Caco-2 (cell line): ENCODE data around the gene LRRFIP1. TPM values are rescaled to one million over a fixed set of nuclear protein-coding genes. Genes with fewer than 3 reads are reported as not detected.
A peak's percentile ranks its signal among the peaks of the same experiment; 100 is the strongest.

Experiments
- BruUV-seq: library from RNA; stranded (reverse); fragments of 400-500 nt; replicated peaks from 2 replicates; lab custom pipeline; 2021; lab: Mats Ljungman, UMichigan
- CTCF ChIA-PET: fragments of 300-600 bp; sonication (Branson Sonifier 250); formaldehyde crosslinking; loops from one replicate; lab custom pipeline; 2022; ENCODE audit warnings: antibody characterized with exemption; lab: Charles Lee
- POLR2A ChIA-PET: fragments of 300-600 bp; sonication (Branson Sonifier 250); formaldehyde crosslinking; loops from one replicate; lab custom pipeline; 2022; ENCODE audit warnings: antibody characterized with exemption; lab: Charles Lee
- DNase-seq, 2 experiments: peaks; one replicate each; pipeline versions ENCODE4 v3.0.0 to v3.0.0-alpha.2; 2020 to 2022
- H3K27me3 ChIP-seq: replicated peaks from 2 replicates; pipeline ENCODE4 v1.6.0; 2011; ENCODE audit warnings: low read length; ENCODE audit not compliant: control insufficient read depth, insufficient read depth
- H3K36me3 ChIP-seq: 2 replicates; pipeline ENCODE4 v1.5.1; 2011; ENCODE audit warnings: low read length; ENCODE audit not compliant: control insufficient read depth, insufficient read depth
- H3K4me1 ChIP-seq: fragments of 250-450 bp; sonication (Bioruptor Pico); 2 replicates; pipeline ENCODE4 v1.5.1; 2020; ENCODE audit warnings: mild to moderate bottlenecking
- H3K4me3 ChIP-seq: 2 replicates; pipeline ENCODE4 v1.5.1; 2011; ENCODE audit warnings: low read depth, mild to moderate bottlenecking, control low read depth, low read length
- H3K9me3 ChIP-seq: fragments of 250-450 bp; sonication (Bioruptor Pico); 2 replicates; pipeline ENCODE4 v1.5.1; 2020; ENCODE audit warnings: mild to moderate bottlenecking, moderate library complexity
- H3K27ac Mint-ChIP-seq: one replicate; pipeline ENCODE4 v1.8.0; 2022; ENCODE audit warnings: mixed read lengths; ENCODE audit not compliant: unreplicated experiment
- H3K27me3 Mint-ChIP-seq: one replicate; pipeline ENCODE4 v1.8.0; 2022; ENCODE audit warnings: mixed read lengths; ENCODE audit not compliant: insufficient read depth, unreplicated experiment
- H3K36me3 Mint-ChIP-seq: one replicate; pipeline ENCODE4 v1.8.0; 2022; ENCODE audit warnings: mild to moderate bottlenecking, mixed read lengths; ENCODE audit not compliant: insufficient read depth, unreplicated experiment
- H3K4me1 Mint-ChIP-seq: one replicate; pipeline ENCODE4 v1.8.0; 2022; ENCODE audit warnings: low read depth, mixed read lengths; ENCODE audit not compliant: unreplicated experiment
- H3K4me3 Mint-ChIP-seq: one replicate; pipeline ENCODE4 v1.8.0; 2022; ENCODE audit warnings: mild to moderate bottlenecking, moderate library complexity, mixed read lengths; ENCODE audit not compliant: unreplicated experiment
- H3K9me3 Mint-ChIP-seq: one replicate; pipeline ENCODE4 v1.8.0; 2022; ENCODE audit warnings: mixed read lengths; ENCODE audit not compliant: unreplicated experiment
- intact Hi-C: fragments of 100-400 bp; cut with micrococcal nuclease; formaldehyde crosslinking; loops from one replicate; pipeline ENCODE4 v1.10.0; 2022; ENCODE audit not compliant: unreplicated experiment
- total RNA-seq: library from RNA; stranded (reverse); gene quantifications from 2 replicates; pipeline ENCODE4 v1.2.3, GENCODE V29; 2022
- TF ChIP-seq, protein P1 (sequence below), 2 experiments: fragments of 200-600 bp in 1 of 2; IDR thresholded peaks; 1 replicate in 1 of 2; 2 replicates in 1 of 2; pipeline versions ENCODE4 v1.5.1 to v1.8.0; 2011 to 2022; ENCODE audit warnings: antibody characterized with exemption in 1 of 2, control low read depth in 1 of 2, inconsistent platforms in 1 of 2, low read depth in 1 of 2, low read length in 1 of 2, mild to moderate bottlenecking in 1 of 2, moderate library complexity in 1 of 2; ENCODE audit not compliant: insufficient read depth in 1 of 2, severe bottlenecking in 1 of 2, unreplicated experiment in 1 of 2

LRRFIP1 gene
- total RNA-seq, 1 experiment from 2014 or later, result 37.1 TPM

DNA sequence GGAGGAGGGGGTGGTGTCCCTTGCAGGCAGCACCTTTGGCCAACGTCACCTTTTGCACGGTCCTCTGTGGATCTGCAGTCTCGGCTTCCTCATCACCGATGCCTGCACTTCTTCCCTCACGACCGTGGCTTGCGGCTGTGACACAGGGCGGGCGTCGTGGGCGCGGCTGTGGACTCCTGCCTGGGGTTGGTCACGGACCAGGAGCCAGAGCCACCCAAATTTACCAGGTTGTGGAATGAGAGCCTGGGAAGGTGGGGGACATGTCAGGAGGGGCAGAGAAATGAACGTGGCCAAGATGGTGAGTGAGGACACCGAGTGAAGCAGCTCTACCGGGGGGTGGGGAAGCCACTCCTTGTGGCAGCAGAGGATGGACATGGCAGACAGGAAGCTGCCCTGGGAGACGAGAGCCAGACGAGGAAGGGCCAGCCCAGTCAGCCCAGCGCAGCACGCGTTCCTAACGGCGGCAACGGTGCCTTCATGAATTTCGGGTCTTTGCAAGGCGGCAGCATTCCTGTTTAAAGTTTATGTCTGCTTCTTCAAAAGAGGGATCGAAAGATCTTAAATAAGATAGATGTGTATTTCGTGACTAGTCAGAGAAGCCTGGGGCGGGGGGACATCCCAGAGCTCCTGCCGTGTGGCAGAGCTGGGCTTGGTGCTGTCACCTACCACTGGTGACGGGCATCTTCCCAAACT lies 84.2 kb downstream of the LRRFIP1 start:
- ChIA-PET CTCF (no interaction called here), POLR2A (no interaction called here)
- Histone ChIP-seq H3K27me3 (no peaks in the 10 kb centered on the region), H3K4me3 (no peak overlapping the region), H3K9me3 (no peaks in the 10 kb centered on the region), H3K36me3 (no peaks in the 10 kb centered on the region; the same call in none of the 2 replicates), H3K4me1 (peaks cover 19% of the 10 kb centered on the region; the same call in 1 of the 2 replicates)
- no peaks in the 10 kb centered on the region for H3K9me3 Mint-ChIP-seq
- no TSS peak for BruUV-seq
- H3K36me3 Mint-ChIP-seq, result peaks cover 19% of the 10 kb centered on the region
- intact Hi-C loops, result no loop called here
- no peaks in the 10 kb centered on the region for H3K27me3 Mint-ChIP-seq
- peaks cover 26% of the 10 kb centered on the region for H3K4me1 Mint-ChIP-seq
- TF ChIP-seq, protein P1, sequence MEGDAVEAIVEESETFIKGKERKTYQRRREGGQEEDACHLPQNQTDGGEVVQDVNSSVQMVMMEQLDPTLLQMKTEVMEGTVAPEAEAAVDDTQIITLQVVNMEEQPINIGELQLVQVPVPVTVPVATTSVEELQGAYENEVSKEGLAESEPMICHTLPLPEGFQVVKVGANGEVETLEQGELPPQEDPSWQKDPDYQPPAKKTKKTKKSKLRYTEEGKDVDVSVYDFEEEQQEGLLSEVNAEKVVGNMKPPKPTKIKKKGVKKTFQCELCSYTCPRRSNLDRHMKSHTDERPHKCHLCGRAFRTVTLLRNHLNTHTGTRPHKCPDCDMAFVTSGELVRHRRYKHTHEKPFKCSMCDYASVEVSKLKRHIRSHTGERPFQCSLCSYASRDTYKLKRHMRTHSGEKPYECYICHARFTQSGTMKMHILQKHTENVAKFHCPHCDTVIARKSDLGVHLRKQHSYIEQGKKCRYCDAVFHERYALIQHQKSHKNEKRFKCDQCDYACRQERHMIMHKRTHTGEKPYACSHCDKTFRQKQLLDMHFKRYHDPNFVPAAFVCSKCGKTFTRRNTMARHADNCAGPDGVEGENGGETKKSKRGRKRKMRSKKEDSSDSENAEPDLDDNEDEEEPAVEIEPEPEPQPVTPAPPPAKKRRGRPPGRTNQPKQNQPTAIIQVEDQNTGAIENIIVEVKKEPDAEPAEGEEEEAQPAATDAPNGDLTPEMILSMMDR (IDR thresholded peaks at IDR 0.05; ENCODE audit: insufficient read depth in 1 of 2, low read depth in 1 of 2, low read length in 1 of 2, severe bottlenecking in 1 of 2, unreplicated experiment in 1 of 2), result no peak
- DNase-seq, result no peak
- no peak overlapping the region for H3K4me3 Mint-ChIP-seq
- no peak overlapping the region for H3K27ac Mint-ChIP-seq

DNA sequence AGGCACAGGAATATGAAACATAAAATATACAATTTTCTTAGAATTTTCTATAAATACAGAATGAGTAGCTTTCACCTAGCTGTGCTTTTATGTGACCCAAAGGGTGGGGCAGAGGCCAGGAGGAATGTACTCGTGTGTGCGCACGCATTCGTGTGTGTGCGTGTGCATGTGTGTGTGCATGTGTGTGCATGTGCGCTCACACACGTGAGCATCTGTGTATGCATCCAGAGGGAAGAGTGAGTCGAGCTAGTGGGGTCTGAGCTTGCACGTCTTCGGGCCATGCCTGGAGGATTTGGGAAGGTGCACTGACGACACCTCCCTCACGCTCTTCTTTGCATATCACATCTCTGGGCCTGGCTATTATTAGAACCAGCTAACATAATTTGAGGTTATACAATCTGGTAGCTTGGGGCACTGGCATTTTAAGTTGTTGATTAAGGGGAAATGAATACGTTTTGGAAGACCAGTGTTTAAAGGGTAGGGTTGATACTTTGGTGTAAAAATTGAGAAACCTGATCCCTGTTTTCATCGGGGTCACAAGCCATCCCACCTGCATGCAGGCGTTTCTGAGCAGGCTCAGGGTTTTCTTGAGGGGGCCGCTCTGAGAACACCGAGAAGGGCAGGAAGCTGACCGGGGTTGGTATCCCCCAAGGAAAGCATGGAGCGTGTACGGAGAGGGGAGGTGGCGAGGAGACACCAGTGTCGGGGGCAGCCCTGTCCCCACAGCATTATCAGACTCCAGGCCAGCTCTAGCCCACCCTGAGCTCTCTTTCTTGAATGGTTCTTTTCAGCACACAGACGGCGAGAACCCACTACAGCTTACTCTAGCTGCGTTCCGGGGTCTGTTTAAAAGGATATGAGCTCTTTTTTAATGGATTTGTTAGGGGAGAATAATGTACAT lies 85.3 kb downstream of the LRRFIP1 start:
- ChIA-PET POLR2A (no interaction called here), CTCF (no interaction called here)
- Histone ChIP-seq H3K9me3 (no peaks in the 10 kb centered on the region), H3K36me3 (no peaks in the 10 kb centered on the region; the same call in none of the 2 replicates), H3K27me3 (no peaks in the 10 kb centered on the region), H3K4me3 (no peak overlapping the region), H3K4me1 (peaks cover 19% of the 10 kb centered on the region; the same call in 1 of the 2 replicates)
- Mint-ChIP-seq H3K4me3 (no peak overlapping the region), H3K9me3 (no peaks in the 10 kb centered on the region), H3K27me3 (no peaks in the 10 kb centered on the region), H3K4me1 (peaks cover 19% of the 10 kb centered on the region), H3K36me3 (peaks cover 19% of the 10 kb centered on the region), H3K27ac (peak overlapping the region; percentile 73)
- intact Hi-C loops, result no loop called here
- TF ChIP-seq, protein P1 (IDR thresholded peaks at IDR 0.05; ENCODE audit: insufficient read depth in 1 of 2, low read depth in 1 of 2, low read length in 1 of 2, severe bottlenecking in 1 of 2, unreplicated experiment in 1 of 2), result no peak
- BruUV-seq, result no TSS peak
- no peak for DNase-seq
